ENCODE results near the gene SLAMF9.

- TF ChIP-seq POLR2A (IDR thresholded peaks at IDR 0.05): no peak
- TF ChIP-seq CTCF (IDR thresholded peaks at IDR 0.05): no peak
Measured at GRCh38 chr1:159955456-159955855, 1.4 kb upstream of the SLAMF9 start.

All from suprapubic skin (tissue), 3 donors.